Measurements from ENCODE around the gene ANKRD33B.
"Not testable (repeated sequence)": the region's sequence is repeated elsewhere in the genome, so short reads cannot be mapped to it uniquely, and the experiment has no call there.

Gene ANKRD33B

DNA sequence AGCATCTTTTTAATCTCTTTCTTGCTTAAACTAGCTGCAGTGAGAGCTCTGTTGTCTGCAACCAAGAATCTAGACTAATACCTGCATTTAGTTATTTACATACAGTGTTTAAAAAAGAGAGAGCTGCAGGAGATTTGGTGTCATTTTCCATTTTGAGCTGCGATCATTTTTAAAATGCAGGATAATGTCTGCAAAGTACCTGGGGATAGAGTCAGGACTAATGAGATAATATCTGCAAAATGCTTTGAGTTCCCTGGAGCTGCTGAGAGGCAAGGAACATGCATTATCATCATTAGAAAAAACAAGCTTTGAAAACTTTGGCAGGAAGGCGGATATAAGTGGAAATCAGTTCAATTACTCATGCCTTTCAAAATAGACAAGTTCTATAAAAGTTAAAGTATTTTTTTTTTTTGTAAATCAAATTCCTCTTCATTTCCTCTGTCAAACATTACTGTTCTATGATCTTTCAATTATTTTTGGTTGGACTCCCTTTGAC, 21.8 kb upstream of the ANKRD33B start:
- DNase-seq (ENCODE audit: low spot score) = no peak
- Mint-ChIP-seq H3K4me3 (no peak overlapping the region), H3K27me3 (ENCODE audit: low read depth) (peaks cover 30% of the 10 kb centered on the region), H3K27ac (no peak overlapping the region), H3K4me1 (ENCODE audit: low read depth) (peaks cover 4% of the 10 kb centered on the region), H3K9me3 (no peaks in the 10 kb centered on the region), H3K36me3 (ENCODE audit: low read depth) (no peaks in the 10 kb centered on the region)

DNA sequence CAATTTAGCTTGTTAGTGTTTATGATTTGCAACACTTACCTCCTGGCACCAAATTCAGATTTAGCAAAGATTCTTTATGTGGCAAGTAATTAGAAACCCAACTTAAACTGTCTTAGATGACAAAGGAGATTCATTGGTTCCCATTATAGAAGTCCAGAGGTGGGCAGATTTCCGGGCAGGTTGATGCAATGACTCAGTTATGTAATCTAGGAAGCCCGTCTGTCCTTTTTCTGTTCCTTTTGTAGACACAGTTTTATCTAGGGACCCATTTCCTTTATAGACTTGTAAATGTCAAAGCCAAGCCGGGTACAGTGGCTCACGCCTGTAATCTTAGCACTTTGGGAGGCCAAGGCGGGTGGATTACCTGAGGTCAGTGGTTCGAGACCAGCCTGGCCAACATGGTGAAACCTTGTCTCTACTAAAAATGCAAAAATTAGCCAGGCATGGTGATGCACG, 20.3 kb upstream of the ANKRD33B start:
- peaks cover 33% of the 10 kb centered on the region for H3K27me3 Mint-ChIP-seq (ENCODE audit: low read depth)

DNA sequence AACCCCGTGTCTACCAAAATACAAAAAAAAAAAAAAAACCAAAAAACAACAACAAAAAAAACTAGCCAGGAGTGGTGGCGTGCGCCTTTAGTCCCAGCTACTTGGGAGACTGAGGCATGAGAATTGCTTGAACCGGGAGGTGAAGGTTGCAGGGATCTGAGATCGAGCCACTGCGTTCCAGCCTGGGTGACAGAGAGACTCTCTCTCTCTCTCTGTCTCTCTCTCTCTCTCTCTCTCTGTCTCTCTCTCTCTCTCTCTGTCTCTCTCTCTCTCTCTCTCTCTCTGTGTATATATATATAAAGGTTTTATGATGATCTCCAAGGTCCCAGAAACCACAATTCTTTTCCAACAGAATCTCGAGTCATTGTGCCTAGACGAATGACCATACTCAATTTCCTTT, 18.8 kb upstream of the ANKRD33B start:
- Mint-ChIP-seq H3K36me3 (ENCODE audit: low read depth) (no peaks in the 10 kb centered on the region), H3K4me3 (no peak overlapping the region), H3K9me3 (no peaks in the 10 kb centered on the region), H3K27ac (no peak overlapping the region), H3K27me3 (ENCODE audit: low read depth) (peaks cover 28% of the 10 kb centered on the region), H3K4me1 (ENCODE audit: low read depth) (no peaks in the 10 kb centered on the region)
- no peak for DNase-seq (ENCODE audit: low spot score)

More for the DNA sequence above, 20.3 kb upstream of the ANKRD33B start:
- Mint-ChIP-seq H3K4me3 (no peak overlapping the region), H3K4me1 (ENCODE audit: low read depth) (no peaks in the 10 kb centered on the region), H3K27ac (no peak overlapping the region), H3K36me3 (ENCODE audit: low read depth) (no peaks in the 10 kb centered on the region), H3K9me3 (no peaks in the 10 kb centered on the region)
- DNase-seq (ENCODE audit: low spot score) = no peak

DNA sequence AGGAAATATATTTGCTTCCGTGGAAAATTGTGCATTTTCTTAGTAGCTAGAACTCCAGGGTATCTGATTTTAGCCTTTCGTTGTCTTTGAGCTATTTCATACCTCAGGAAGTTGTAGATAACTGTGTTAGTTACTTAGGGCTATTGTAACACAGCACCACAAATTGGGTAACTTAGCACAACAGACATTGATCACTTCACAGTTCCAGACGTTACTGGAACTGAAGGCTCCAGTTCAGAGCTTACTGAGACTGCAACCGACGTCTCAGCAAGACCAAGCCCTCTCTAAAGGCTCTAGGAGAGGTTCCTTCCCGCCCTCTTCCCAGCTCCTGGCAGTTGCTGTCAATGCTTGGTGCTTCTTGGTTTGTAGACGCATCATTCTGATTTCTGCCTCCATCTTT, 17.7 kb upstream of the ANKRD33B start:
- H3K27me3 Mint-ChIP-seq (ENCODE audit: low read depth) = peaks cover 26% of the 10 kb centered on the region
- H3K27ac Mint-ChIP-seq = no peak overlapping the region
- no peaks in the 10 kb centered on the region for H3K36me3 Mint-ChIP-seq (ENCODE audit: low read depth)
- no peak overlapping the region for H3K4me3 Mint-ChIP-seq
- no peaks in the 10 kb centered on the region for H3K9me3 Mint-ChIP-seq
- no peaks in the 10 kb centered on the region for H3K4me1 Mint-ChIP-seq (ENCODE audit: low read depth)
- DNase-seq (ENCODE audit: low spot score) = no peak

DNA sequence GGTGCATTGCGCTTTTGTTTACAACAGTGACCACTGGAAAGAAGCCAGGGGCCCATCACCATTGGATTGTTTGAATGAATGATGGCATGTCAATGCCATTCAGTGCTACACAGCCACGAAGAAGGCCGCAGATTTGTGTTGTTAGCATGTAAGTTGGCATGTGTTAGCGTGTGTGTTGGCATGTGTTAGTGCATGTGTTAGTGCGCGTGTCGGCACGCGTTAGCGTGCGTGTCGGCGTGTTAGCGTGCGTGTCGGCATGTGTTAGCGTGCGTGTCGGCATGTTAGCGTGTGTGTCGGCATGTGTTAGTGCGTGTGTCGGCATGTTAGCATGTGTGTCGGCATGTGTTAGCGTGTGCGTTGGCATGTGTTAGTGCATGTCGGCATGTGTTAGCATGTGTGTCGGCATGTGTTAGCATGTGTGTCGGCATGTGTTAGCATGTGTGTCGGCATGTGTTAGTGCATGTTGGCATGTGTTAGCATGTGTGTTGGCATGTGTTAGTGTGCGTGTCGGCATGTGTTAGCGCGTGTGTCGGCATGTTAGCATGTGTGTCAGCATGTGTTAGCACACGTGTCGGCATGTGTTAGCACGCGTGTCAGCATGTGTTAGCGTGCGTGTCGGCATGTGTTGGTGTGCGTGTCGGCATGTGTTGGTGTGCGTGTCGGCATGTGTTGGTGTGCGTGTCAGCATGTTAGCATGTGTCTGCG, 15.3 kb upstream of the ANKRD33B start:
- H3K27ac Mint-ChIP-seq = no peak overlapping the region
- peaks cover 20% of the 10 kb centered on the region for H3K27me3 Mint-ChIP-seq (ENCODE audit: low read depth)
- H3K4me3 Mint-ChIP-seq = no peak overlapping the region
- H3K9me3 Mint-ChIP-seq = no peaks in the 10 kb centered on the region
- no peak for DNase-seq (ENCODE audit: low spot score)
- no peaks in the 10 kb centered on the region for H3K36me3 Mint-ChIP-seq (ENCODE audit: low read depth)
- peaks cover 12% of the 10 kb centered on the region for H3K4me1 Mint-ChIP-seq (ENCODE audit: low read depth)

DNA sequence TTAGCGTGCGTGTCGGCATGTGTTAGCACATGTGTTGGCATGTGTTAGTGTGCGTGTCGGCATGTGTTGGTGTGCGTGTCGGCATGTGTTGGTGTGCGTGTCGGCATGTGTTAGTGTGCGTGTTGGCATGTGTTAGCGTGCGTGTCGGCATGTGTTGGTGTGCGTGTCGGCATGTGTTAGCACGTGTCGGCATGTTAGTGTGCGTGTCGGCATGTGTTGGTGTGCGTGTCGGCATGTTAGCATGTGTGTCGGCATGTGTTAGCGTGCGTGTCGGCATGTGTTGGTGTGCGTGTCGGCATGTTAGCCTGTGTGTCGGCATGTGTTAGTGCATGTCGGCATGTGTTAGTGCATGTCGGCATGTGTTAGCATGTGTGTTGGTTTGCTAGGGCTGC, 14.8 kb upstream of the ANKRD33B start:
- peaks cover 24% of the 10 kb centered on the region for H3K27me3 Mint-ChIP-seq (ENCODE audit: low read depth)
- not testable (repeated sequence) for H3K27ac Mint-ChIP-seq

DNA sequence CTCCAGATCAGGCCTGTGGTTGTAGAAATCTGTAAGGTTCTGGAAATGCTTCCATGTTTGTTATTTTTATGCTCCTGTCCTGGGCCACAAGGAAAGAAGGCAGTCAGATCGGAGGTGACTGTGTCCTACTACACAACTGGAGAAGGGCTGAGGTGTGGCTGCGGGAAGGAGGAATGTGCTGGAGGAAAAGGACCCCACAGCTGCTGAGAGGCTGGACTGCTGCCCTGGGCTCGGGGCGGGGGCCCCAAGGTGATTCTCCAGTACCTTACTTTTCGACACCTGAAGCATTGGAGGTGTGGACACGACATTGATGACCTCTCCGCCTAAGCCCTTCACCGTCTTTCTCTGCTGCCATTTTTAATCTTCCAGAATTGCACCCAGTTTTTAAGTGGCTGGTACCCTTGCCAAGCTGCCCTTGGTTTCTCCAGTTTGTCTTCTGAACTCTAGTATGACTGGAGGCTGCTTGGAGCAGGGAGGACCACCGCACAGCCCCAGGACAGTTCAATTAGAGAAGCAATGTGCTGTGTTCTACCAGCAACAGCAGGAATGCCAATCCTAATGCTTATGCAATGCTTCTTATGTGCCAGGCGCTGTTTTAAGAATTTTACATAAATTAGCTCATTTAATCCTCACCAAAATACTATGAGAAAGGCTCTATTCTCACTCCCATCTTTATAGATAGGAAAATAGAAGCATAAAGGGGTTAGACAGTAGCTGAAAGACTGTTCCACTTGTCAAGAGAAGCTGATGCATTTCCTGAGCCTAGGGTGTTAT, 13.5 kb upstream of the ANKRD33B start:
- Mint-ChIP-seq H3K9me3 (no peaks in the 10 kb centered on the region), H3K4me3 (no peak overlapping the region), H3K36me3 (ENCODE audit: low read depth) (no peaks in the 10 kb centered on the region), H3K27me3 (ENCODE audit: low read depth) (peaks cover 26% of the 10 kb centered on the region), H3K27ac (no peak overlapping the region), H3K4me1 (ENCODE audit: low read depth) (peaks cover 17% of the 10 kb centered on the region)
- DNase-seq (ENCODE audit: low spot score) = no peak

More for the DNA sequence above, 14.8 kb upstream of the ANKRD33B start:
- H3K36me3 Mint-ChIP-seq (ENCODE audit: low read depth); H3K9me3 Mint-ChIP-seq; H3K4me3 Mint-ChIP-seq; DNase-seq (ENCODE audit: low spot score): not testable (repeated sequence)
- H3K4me1 Mint-ChIP-seq (ENCODE audit: low read depth) = peaks cover 13% of the 10 kb centered on the region

DNA sequence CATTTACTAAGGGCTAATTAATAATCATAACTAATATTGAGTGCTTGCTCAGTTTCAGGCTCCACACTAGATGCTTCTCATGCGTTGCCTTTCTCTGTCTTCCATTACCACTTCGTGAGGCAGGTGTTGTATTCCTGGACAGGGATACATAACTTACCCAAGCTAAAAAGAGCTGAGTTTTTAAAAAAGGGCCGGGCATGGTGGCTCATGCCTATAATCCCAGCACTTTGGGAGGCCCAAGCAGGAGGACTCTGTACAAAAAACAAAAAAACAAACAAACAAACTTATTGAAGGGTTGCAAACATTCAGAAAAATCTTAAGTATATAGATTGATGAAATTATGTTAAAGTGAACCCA, 12.1 kb upstream of the ANKRD33B start:
- Mint-ChIP-seq H3K36me3 (ENCODE audit: low read depth) (no peaks in the 10 kb centered on the region), H3K4me1 (ENCODE audit: low read depth) (peaks cover 19% of the 10 kb centered on the region)

DNA sequence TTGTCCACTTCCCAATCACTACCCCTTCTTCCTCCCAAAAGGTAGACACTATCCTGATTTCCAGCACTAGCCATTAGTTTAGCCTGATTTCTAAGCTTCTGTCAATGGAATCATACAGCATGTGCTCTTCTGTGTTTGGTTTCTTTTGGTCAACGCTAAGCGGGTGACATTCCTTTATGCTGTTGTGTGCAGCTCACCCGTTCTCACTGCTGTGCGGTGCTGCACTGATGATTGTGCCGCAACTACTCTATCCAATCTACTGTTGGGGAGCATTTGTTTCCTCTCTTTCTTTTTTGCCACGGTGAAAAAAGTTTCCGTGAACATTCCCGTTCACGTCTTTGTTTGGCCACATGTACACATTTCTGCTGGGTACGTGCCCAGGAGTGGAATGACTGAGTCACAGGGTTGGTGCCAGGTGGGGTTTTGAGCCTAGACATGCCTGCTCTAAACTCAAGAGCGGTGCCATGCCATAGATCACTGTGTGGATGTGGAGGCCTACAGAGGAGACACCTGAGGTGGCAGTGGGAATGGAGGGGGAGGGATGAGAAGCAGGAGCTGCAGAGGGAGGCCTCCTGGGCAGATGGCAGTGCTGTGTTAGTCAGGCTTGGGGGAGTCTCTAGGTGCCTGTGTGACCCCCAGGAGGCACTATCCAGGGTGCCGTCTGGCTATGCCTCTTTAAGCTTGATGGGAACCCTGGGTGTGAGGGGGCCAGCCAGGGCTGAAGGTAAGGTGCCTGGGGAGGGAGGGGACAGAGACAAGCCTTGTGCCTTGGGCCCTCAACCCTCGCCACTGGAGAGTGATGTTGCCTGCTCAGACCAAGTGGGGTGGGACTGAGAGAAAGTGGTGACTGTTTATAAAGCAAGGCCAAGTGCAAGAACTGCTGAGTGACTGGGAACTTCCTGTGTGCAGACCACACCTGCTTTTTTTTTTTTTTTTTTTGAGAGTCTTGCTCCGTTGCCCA, 11.4 kb upstream of the ANKRD33B start:
- no peak for DNase-seq (ENCODE audit: low spot score)
- Mint-ChIP-seq H3K4me1 (ENCODE audit: low read depth) (peaks cover 22% of the 10 kb centered on the region), H3K27me3 (ENCODE audit: low read depth) (peaks cover 24% of the 10 kb centered on the region)

More for the DNA sequence above, 12.1 kb upstream of the ANKRD33B start:
- Mint-ChIP-seq H3K27ac (no peak overlapping the region), H3K4me3 (no peak overlapping the region), H3K9me3 (no peaks in the 10 kb centered on the region), H3K27me3 (ENCODE audit: low read depth) (peaks cover 25% of the 10 kb centered on the region)
- DNase-seq (ENCODE audit: low spot score) = no peak

DNA sequence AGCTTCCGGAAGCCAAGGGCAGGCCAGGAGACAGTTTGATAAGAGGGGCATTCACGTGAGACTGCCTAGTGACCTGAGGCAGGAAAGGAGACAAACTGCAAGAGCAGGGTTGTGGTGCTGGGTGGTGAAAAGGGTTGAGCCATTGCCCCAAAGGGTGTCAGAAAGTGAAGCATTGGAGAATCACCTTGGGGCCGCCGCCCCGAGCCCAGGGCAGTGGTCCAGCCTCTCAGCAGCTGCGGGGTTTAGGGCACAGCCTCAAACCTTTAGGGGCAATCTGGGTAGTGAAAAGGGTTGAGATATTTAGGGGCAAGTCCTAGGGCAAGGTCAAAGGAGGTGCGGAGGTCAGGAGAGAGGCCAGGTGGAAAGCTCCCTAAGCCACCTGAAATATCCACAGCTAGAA, 10.4 kb upstream of the ANKRD33B start:
- Mint-ChIP-seq H3K27ac (no peak overlapping the region), H3K9me3 (no peaks in the 10 kb centered on the region), H3K4me3 (no peak overlapping the region), H3K36me3 (ENCODE audit: low read depth) (no peaks in the 10 kb centered on the region), H3K27me3 (ENCODE audit: low read depth) (peaks cover 25% of the 10 kb centered on the region), H3K4me1 (ENCODE audit: low read depth) (peaks cover 22% of the 10 kb centered on the region)
- no peak for DNase-seq (ENCODE audit: low spot score)

More for the DNA sequence above, 11.4 kb upstream of the ANKRD33B start:
- Mint-ChIP-seq H3K9me3 (no peaks in the 10 kb centered on the region), H3K36me3 (ENCODE audit: low read depth) (no peaks in the 10 kb centered on the region), H3K27ac (peak overlapping the region; percentile 17), H3K4me3 (peak overlapping the region; percentile 5)

DNA sequence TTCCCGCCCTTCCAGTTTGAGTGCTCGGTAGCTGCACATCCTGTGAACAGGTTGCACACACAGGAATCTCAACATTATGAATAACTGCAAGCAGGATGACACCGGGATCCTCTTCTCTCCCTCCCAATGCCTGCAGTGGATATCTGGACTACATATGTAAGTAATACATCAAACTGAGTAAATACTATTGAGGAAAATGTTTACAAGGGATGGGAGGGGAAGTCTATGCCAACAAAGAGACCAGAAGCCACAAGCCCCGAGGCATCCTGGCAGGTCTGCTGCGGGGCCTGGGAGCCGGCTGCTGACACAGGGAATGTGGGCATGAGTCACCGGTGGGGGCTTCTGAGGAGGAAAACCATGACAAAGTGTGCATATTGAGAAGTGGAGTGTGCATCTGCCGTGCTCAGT, 8.6 kb upstream of the ANKRD33B start:
- Mint-ChIP-seq H3K4me1 (ENCODE audit: low read depth) (peaks cover 22% of the 10 kb centered on the region), H3K9me3 (no peaks in the 10 kb centered on the region)
- no peak for DNase-seq (ENCODE audit: low spot score)

DNA sequence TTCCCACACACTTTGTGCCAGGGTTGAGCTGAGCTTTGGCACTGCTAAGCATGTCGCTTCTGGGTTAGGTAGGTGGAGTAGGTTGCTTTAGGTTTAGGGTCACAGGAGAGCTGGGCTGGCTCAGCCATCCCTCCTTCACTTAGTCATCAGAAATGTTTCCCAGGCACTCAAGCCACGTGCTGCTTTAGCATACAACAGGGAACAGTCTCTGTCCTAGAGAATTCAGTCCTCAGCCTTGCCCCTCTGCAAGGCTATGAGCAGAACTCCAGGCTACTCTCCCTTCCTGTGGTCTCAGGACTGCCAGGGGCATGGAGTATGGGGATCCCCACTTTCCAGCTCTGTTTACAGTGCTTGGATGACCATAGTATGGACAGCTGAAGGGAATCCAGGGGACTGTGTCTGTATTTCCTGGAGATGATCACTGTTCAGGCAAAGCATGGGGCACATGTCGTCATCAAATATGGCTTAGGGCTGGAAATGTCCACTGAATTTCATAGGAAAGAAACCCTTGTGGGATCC, 7.5 kb upstream of the ANKRD33B start:
- H3K36me3 Mint-ChIP-seq (ENCODE audit: low read depth) = no peaks in the 10 kb centered on the region
- peaks cover 45% of the 10 kb centered on the region for H3K27me3 Mint-ChIP-seq (ENCODE audit: low read depth)
- H3K27ac Mint-ChIP-seq = no peak overlapping the region
- no peaks in the 10 kb centered on the region for H3K9me3 Mint-ChIP-seq
- H3K4me1 Mint-ChIP-seq (ENCODE audit: low read depth) = peaks cover 25% of the 10 kb centered on the region
- H3K4me3 Mint-ChIP-seq = no peak overlapping the region
- DNase-seq (ENCODE audit: low spot score) = no peak

More for the DNA sequence above, 8.6 kb upstream of the ANKRD33B start:
- H3K27ac Mint-ChIP-seq = no peak overlapping the region
- H3K4me3 Mint-ChIP-seq = no peak overlapping the region
- no peaks in the 10 kb centered on the region for H3K36me3 Mint-ChIP-seq (ENCODE audit: low read depth)
- H3K27me3 Mint-ChIP-seq (ENCODE audit: low read depth) = peaks cover 35% of the 10 kb centered on the region

DNA sequence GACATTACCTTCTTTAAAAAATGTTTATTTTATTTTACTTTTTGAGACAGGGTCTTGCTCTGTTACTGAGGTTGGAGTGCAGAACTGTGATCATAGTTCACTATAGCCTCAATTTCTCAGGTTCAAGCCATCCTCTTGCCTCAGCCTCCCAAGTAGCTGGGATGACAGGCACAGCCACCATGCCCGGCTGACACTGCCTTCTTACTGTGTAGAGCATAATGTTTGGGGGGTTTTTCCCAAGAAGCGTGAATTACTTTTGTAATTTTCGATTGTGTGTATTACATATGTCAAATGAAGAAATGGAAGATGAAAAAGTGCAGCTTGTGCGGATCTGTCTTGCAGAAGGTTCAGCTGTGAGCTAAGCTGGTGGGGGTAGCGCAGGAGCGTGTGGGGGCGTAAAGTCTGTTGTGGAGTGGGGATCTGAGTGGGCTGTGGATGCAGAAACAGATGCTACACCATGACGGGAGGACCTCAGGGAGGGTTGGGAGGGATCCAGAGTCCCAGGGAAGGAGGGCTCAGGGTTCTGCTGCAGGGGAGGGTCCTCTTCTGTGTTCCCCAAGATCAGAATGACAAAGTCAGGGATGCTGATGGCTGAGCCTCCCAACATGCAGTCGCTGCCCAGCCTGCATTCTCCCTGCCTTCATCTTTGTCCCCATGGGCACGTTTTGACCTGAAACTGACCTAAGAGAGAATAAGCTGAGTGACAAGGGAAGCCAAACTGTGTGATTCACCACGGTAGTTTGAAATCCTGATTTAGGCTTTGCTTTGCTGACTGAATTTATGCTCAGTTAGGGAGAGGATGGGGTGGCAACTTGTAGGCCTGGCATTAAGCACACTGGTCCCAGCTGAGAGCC, 6.8 kb upstream of the ANKRD33B start:
- Mint-ChIP-seq H3K27ac (no peak overlapping the region), H3K4me3 (no peak overlapping the region), H3K36me3 (ENCODE audit: low read depth) (no peaks in the 10 kb centered on the region), H3K27me3 (ENCODE audit: low read depth) (peaks cover 49% of the 10 kb centered on the region), H3K9me3 (no peaks in the 10 kb centered on the region), H3K4me1 (ENCODE audit: low read depth) (peaks cover 26% of the 10 kb centered on the region)
- no peak for DNase-seq (ENCODE audit: low spot score)

Measured in T-helper 2 cell treated with Interferon-gamma antibody and Interleukin-4, amounts not matched to agents 5 μg/mL and 100 μg/mL, for 36 hours (primary cell).